OCI-LY7 (cell line): ENCODE data around the gene JAG2.

Experiments used
- CTCF ChIP-seq: fragments of 200-600 bp; sonication (generic); conservative IDR thresholded peaks from 2 replicates; pipeline ENCODE4 v1.5.1; 2014; ENCODE audit warnings: mild to moderate bottlenecking, antibody characterized with exemption, low read length, moderate library complexity, mixed read lengths
- EZH2phosphoT487 ChIP-seq: fragments of 200-600 bp; sonication (generic); IDR thresholded peaks from 2 replicates; pipeline ENCODE4 v1.6.1; 2018; ENCODE audit warnings: low read depth, borderline replicate concordance, mild to moderate bottlenecking, mixed run types, antibody characterized with exemption, low read length, moderate library complexity, mixed read lengths

GRCh38 chr14:105206873-105207272 lies 38.3 kb upstream of the JAG2 start:
- TF ChIP-seq CTCF (no peak), EZH2phosphoT487 (no peak)
